ENCODE results near the gene TEX30.

Gene TEX30

GRCh38 chr13:102757006-102757405, 16.6 kb downstream of the TEX30 start:
- H3K14ac ChIP-seq (ENCODE audit: low read length): no peak overlapping the region
- H3K9ac ChIP-seq (ENCODE audit: low read length): no peak overlapping the region
- no peak overlapping the region for H3K4ac ChIP-seq (ENCODE audit: low read depth, low read length)
- no peak overlapping the region for H4K91ac ChIP-seq (ENCODE audit: low read depth, low read length)
- H4K12ac ChIP-seq (ENCODE audit: low read depth, low read length): no peak overlapping the region
- H3K36me3 ChIP-seq (ENCODE audit: control insufficient read depth in 1 of 2, insufficient read depth in 2 of 2, low read length in 2 of 2): no peaks in the 10 kb centered on the region
- H3K18ac ChIP-seq (ENCODE audit: low read length): no peak overlapping the region
- H3K79me2 ChIP-seq (ENCODE audit: control insufficient read depth, insufficient read depth, low read length, poor library complexity): no peaks in the 10 kb centered on the region
- no peak overlapping the region for H2BK5ac ChIP-seq (ENCODE audit: low read depth, low read length, poor library complexity)
- H2BK12ac ChIP-seq (ENCODE audit: low read length): no peak overlapping the region
- no peak overlapping the region for H2AFZ ChIP-seq (ENCODE audit: insufficient read depth, low read length, poor library complexity)
- no peak overlapping the region for H4K8ac ChIP-seq (ENCODE audit: low read depth, low read length)
- no peak overlapping the region for H3K27ac ChIP-seq (ENCODE audit: low read depth, low read length)
- no peaks in the 10 kb centered on the region for H3K27me3 ChIP-seq (ENCODE audit: insufficient read depth, low read length)
- no CpG with 5 or more reads among the region's 1 CpG for WGBS (ENCODE audit: extremely low coverage, insufficient coverage, insufficient read length)
- H3K4me2 ChIP-seq (ENCODE audit: low read length): no peak overlapping the region
- no peak overlapping the region for H2BK120ac ChIP-seq (ENCODE audit: insufficient read depth, low read length, poor library complexity)
- no peaks in the 10 kb centered on the region for H3K79me1 ChIP-seq (ENCODE audit: low read length)
- no peak overlapping the region for H2AK5ac ChIP-seq (ENCODE audit: low read length)
- H3K4me1 ChIP-seq (ENCODE audit: control insufficient read depth in 1 of 2, insufficient read depth in 2 of 2, low read length in 2 of 2): no peaks in the 10 kb centered on the region
- no peak overlapping the region for H3K23ac ChIP-seq (ENCODE audit: low read length)
- DNase-seq: no peak
- no peak overlapping the region for H3K4me3 ChIP-seq (ENCODE audit: low read depth, low read length)
- no peaks in the 10 kb centered on the region for H3K9me3 ChIP-seq (ENCODE audit: insufficient read depth, low read depth, low read length)

GRCh38 chr13:102751886-102752285, 21.7 kb downstream of the TEX30 start:
- Histone ChIP-seq H4K91ac (ENCODE audit: low read depth, low read length) (no peak overlapping the region), H3K14ac (ENCODE audit: low read length) (no peak overlapping the region), H3K36me3 (ENCODE audit: control insufficient read depth in 1 of 2, insufficient read depth in 2 of 2, low read length in 2 of 2) (no peaks in the 10 kb centered on the region), H3K27ac (ENCODE audit: low read depth, low read length) (no peak overlapping the region), H3K79me2 (ENCODE audit: control insufficient read depth, insufficient read depth, low read length, poor library complexity) (no peaks in the 10 kb centered on the region), H3K4me1 (ENCODE audit: control insufficient read depth in 1 of 2, insufficient read depth in 2 of 2, low read length in 2 of 2) (no peaks in the 10 kb centered on the region), H3K4ac (ENCODE audit: low read depth, low read length) (no peak overlapping the region), H3K4me3 (ENCODE audit: low read depth, low read length) (no peak overlapping the region), H3K4me2 (ENCODE audit: low read length) (no peak overlapping the region), H2AK5ac (ENCODE audit: low read length) (no peak overlapping the region), H3K18ac (ENCODE audit: low read length) (no peak overlapping the region), H3K9me3 (ENCODE audit: insufficient read depth, low read depth, low read length) (no peaks in the 10 kb centered on the region), H3K9ac (ENCODE audit: low read length) (no peak overlapping the region), H2BK12ac (ENCODE audit: low read length) (no peak overlapping the region), H3K27me3 (ENCODE audit: insufficient read depth, low read length) (no peaks in the 10 kb centered on the region), H4K12ac (ENCODE audit: low read depth, low read length) (no peak overlapping the region), H2BK120ac (ENCODE audit: insufficient read depth, low read length, poor library complexity) (no peak overlapping the region), H4K8ac (ENCODE audit: low read depth, low read length) (no peak overlapping the region), H3K79me1 (ENCODE audit: low read length) (no peaks in the 10 kb centered on the region), H2BK5ac (ENCODE audit: low read depth, low read length, poor library complexity) (no peak overlapping the region), H2AFZ (ENCODE audit: insufficient read depth, low read length, poor library complexity) (no peak overlapping the region), H3K23ac (ENCODE audit: low read length) (no peak overlapping the region)
- WGBS (ENCODE audit: extremely low coverage, insufficient coverage, insufficient read length): no CpG with 5 or more reads among the region's 3 CpGs
- no peak for DNase-seq

- Histone ChIP-seq H4K91ac (ENCODE audit: low read depth, low read length) (no peak overlapping the region), H3K4me1 (ENCODE audit: control insufficient read depth in 1 of 2, insufficient read depth in 2 of 2, low read length in 2 of 2) (no peaks in the 10 kb centered on the region), H2AFZ (ENCODE audit: insufficient read depth, low read length, poor library complexity) (no peak overlapping the region), H3K9me3 (ENCODE audit: insufficient read depth, low read depth, low read length) (no peaks in the 10 kb centered on the region), H3K36me3 (ENCODE audit: control insufficient read depth in 1 of 2, insufficient read depth in 2 of 2, low read length in 2 of 2) (no peaks in the 10 kb centered on the region), H3K9ac (ENCODE audit: low read length) (no peak overlapping the region), H3K27ac (ENCODE audit: low read depth, low read length) (no peak overlapping the region), H4K8ac (ENCODE audit: low read depth, low read length) (no peak overlapping the region), H3K4me3 (ENCODE audit: low read depth, low read length) (no peak overlapping the region), H2BK5ac (ENCODE audit: low read depth, low read length, poor library complexity) (no peak overlapping the region), H3K18ac (ENCODE audit: low read length) (no peak overlapping the region), H2AK5ac (ENCODE audit: low read length) (no peak overlapping the region), H3K14ac (ENCODE audit: low read length) (no peak overlapping the region), H3K23ac (ENCODE audit: low read length) (no peak overlapping the region), H4K12ac (ENCODE audit: low read depth, low read length) (no peak overlapping the region), H3K4ac (ENCODE audit: low read depth, low read length) (no peak overlapping the region), H3K79me2 (ENCODE audit: control insufficient read depth, insufficient read depth, low read length, poor library complexity) (no peaks in the 10 kb centered on the region), H3K4me2 (ENCODE audit: low read length) (no peak overlapping the region), H2BK120ac (ENCODE audit: insufficient read depth, low read length, poor library complexity) (no peak overlapping the region), H3K27me3 (ENCODE audit: insufficient read depth, low read length) (no peaks in the 10 kb centered on the region), H2BK12ac (ENCODE audit: low read length) (no peak overlapping the region), H3K79me1 (ENCODE audit: low read length) (no peaks in the 10 kb centered on the region)
- DNase-seq: no peak
These were observed 31.1 kb downstream of the TEX30 start for GRCh38 chr13:102742506-102742905.

- H2BK120ac ChIP-seq (ENCODE audit: insufficient read depth, low read length, poor library complexity): no peak overlapping the region
- no peaks in the 10 kb centered on the region for H3K36me3 ChIP-seq (ENCODE audit: control insufficient read depth in 1 of 2, insufficient read depth in 2 of 2, low read length in 2 of 2)
- H3K27me3 ChIP-seq (ENCODE audit: insufficient read depth, low read length): no peaks in the 10 kb centered on the region
- no peak overlapping the region for H2AFZ ChIP-seq (ENCODE audit: insufficient read depth, low read length, poor library complexity)
- H3K4me1 ChIP-seq (ENCODE audit: control insufficient read depth in 1 of 2, insufficient read depth in 2 of 2, low read length in 2 of 2): no peaks in the 10 kb centered on the region
- no peak overlapping the region for H2BK12ac ChIP-seq (ENCODE audit: low read length)
- H3K9ac ChIP-seq (ENCODE audit: low read length): no peak overlapping the region
- no peak overlapping the region for H4K91ac ChIP-seq (ENCODE audit: low read depth, low read length)
- no peak overlapping the region for H3K4me2 ChIP-seq (ENCODE audit: low read length)
- H3K23ac ChIP-seq (ENCODE audit: low read length): no peak overlapping the region
- no peak overlapping the region for H4K12ac ChIP-seq (ENCODE audit: low read depth, low read length)
- no peak for DNase-seq
- no peaks in the 10 kb centered on the region for H3K79me1 ChIP-seq (ENCODE audit: low read length)
- no peak overlapping the region for H3K4ac ChIP-seq (ENCODE audit: low read depth, low read length)
- H3K79me2 ChIP-seq (ENCODE audit: control insufficient read depth, insufficient read depth, low read length, poor library complexity): no peaks in the 10 kb centered on the region
- no peaks in the 10 kb centered on the region for H3K9me3 ChIP-seq (ENCODE audit: insufficient read depth, low read depth, low read length)
- H4K8ac ChIP-seq (ENCODE audit: low read depth, low read length): no peak overlapping the region
- H3K27ac ChIP-seq (ENCODE audit: low read depth, low read length): no peak overlapping the region
- H3K18ac ChIP-seq (ENCODE audit: low read length): no peak overlapping the region
- WGBS (ENCODE audit: extremely low coverage, insufficient coverage, insufficient read length): no CpG with 5 or more reads among the region's 1 CpG
- no peak overlapping the region for H2AK5ac ChIP-seq (ENCODE audit: low read length)
- H3K14ac ChIP-seq (ENCODE audit: low read length): no peak overlapping the region
- no peak overlapping the region for H2BK5ac ChIP-seq (ENCODE audit: low read depth, low read length, poor library complexity)
- no peak overlapping the region for H3K4me3 ChIP-seq (ENCODE audit: low read depth, low read length)
These were observed 31.5 kb downstream of the TEX30 start for GRCh38 chr13:102742101-102742500.
